HG03103 (cell line): ENCODE data around the gene SLC45A2.

ENCODE experiments used
- ATAC-seq: cut with Tn5 transposase; IDR thresholded peaks from one replicate; pipeline ENCODE4 v1.9.1; 2021; ENCODE audit warnings: low read depth; ENCODE audit not compliant: unreplicated experiment

SLC45A2 gene

GRCh38 chr5:34007621-34008600, 23.4 kb upstream of the SLC45A2 start, which contains the start of gene AMACR:
AMACR (minus strand) TSS chr5:34008050; CDS start chr5:34008019, 31 bp downstream.
- ATAC-seq = peak; percentile 86

GRCh38 chr5:34007201-34007620, 22.7 kb upstream of the SLC45A2 start:
- no peak for ATAC-seq

GRCh38 chr5:34005681-34006080, 21.2 kb upstream of the SLC45A2 start:
- ATAC-seq = no peak

GRCh38 chr5:34005211-34005610, 20.7 kb upstream of the SLC45A2 start:
- ATAC-seq = no peak

GRCh38 chr5:34003941-34004340, 19.4 kb upstream of the SLC45A2 start:
- no peak for ATAC-seq

- ATAC-seq = no peak
Measured at GRCh38 chr5:34002629-34003328, 18.3 kb upstream of the SLC45A2 start.

- ATAC-seq = no peak
Measured at GRCh38 chr5:34001241-34001841, 16.8 kb upstream of the SLC45A2 start.

- no peak for ATAC-seq
Measured at GRCh38 chr5:33999978-34000377, 15.5 kb upstream of the SLC45A2 start.

- peak; percentile 84 for ATAC-seq
Measured at GRCh38 chr5:33997331-33997983, 13.0 kb upstream of the SLC45A2 start.

GRCh38 chr5:33995865-33996264, 11.4 kb upstream of the SLC45A2 start:
- no peak for ATAC-seq

GRCh38 chr5:33994845-33995244, 10.4 kb upstream of the SLC45A2 start:
- ATAC-seq = no peak

- ATAC-seq = no peak
Measured at GRCh38 chr5:33992864-33993263, 8.4 kb upstream of the SLC45A2 start.

GRCh38 chr5:33985447-33985846, 954 bp upstream of the SLC45A2 start:
- no peak for ATAC-seq

- ATAC-seq = no peak
Measured at GRCh38 chr5:33984178-33984577, 315 bp downstream of the SLC45A2 start.

- no peak for ATAC-seq
Measured at GRCh38 chr5:33981408-33982162, 2.9 kb downstream of the SLC45A2 start.

GRCh38 chr5:33980030-33980429, 4.5 kb downstream of the SLC45A2 start:
- no peak for ATAC-seq

- no peak for ATAC-seq
Measured at GRCh38 chr5:33978306-33978705, 6.2 kb downstream of the SLC45A2 start.

- no peak for ATAC-seq
Measured at GRCh38 chr5:33976307-33976706, 8.2 kb downstream of the SLC45A2 start.

GRCh38 chr5:33975852-33976251, 8.6 kb downstream of the SLC45A2 start:
- no peak for ATAC-seq

- no peak for ATAC-seq
Measured at GRCh38 chr5:33973271-33973670, 11.2 kb downstream of the SLC45A2 start.
